Endodermal cell (in vitro differentiated cells): Measurements from ENCODE around the gene FARP2. TPM values are rescaled to one million over a fixed set of nuclear protein-coding genes. Genes with fewer than 3 reads are reported as not detected.
A peak's percentile ranks its signal among the peaks of the same experiment; 100 is the strongest.

Source experiments
- DNase-seq: peaks from one replicate; pipeline ENCODE4 v3.0.0-alpha.2; 2017
- H3K27ac ChIP-seq: 2 replicates; pipeline ENCODE4 v1.5.1; 2013; ENCODE audit warnings: mild to moderate bottlenecking, low read depth, low read length, moderate library complexity
- H3K27me3 ChIP-seq: 2 replicates; pipeline ENCODE4 v1.6.1; 2013; ENCODE audit warnings: mild to moderate bottlenecking, low read length, moderate library complexity; ENCODE audit not compliant: insufficient read depth, control insufficient read depth, poor library complexity, severe bottlenecking
- H3K36me3 ChIP-seq: 2 replicates; pipeline ENCODE4 v1.7.0; 2013; ENCODE audit warnings: mild to moderate bottlenecking, low read length, moderate library complexity; ENCODE audit not compliant: control insufficient read depth, insufficient read depth
- H3K4me1 ChIP-seq: one replicate; pipeline ENCODE4 v1.7.0; 2013; ENCODE audit warnings: low read length; ENCODE audit not compliant: control insufficient read depth, insufficient read depth
- H3K4me3 ChIP-seq: 2 replicates; pipeline ENCODE4 v1.5.1; 2013; ENCODE audit warnings: mild to moderate bottlenecking, low read length, moderate library complexity
- H3K9ac ChIP-seq: 2 replicates; pipeline ENCODE4 v1.6.1; 2013; ENCODE audit warnings: mild to moderate bottlenecking, low read length, moderate library complexity; ENCODE audit not compliant: poor library complexity, severe bottlenecking; ENCODE audit errors: extremely low read depth
- H3K9me3 ChIP-seq: 2 replicates; pipeline ENCODE4 v1.6.1; 2013; ENCODE audit warnings: mild to moderate bottlenecking, low read length, moderate library complexity; ENCODE audit not compliant: control insufficient read depth
- H3K27ac Mint-ChIP-seq: 2 replicates; pipeline ENCODE4 v1.8.0; 2020; ENCODE audit warnings: mixed read lengths
- H3K27me3 Mint-ChIP-seq: 2 replicates; pipeline ENCODE4 v1.8.0; 2021; ENCODE audit warnings: mild to moderate bottlenecking, mixed read lengths; ENCODE audit not compliant: insufficient read depth
- H3K36me3 Mint-ChIP-seq: 2 replicates; pipeline ENCODE4 v1.8.0; 2020; ENCODE audit warnings: low read depth, mixed read lengths
- H3K4me1 Mint-ChIP-seq: 2 replicates; pipeline ENCODE4 v1.8.0; 2020; ENCODE audit warnings: mixed read lengths
- H3K4me3 Mint-ChIP-seq: 2 replicates; pipeline ENCODE4 v1.8.0; 2020; ENCODE audit warnings: mild to moderate bottlenecking, moderate library complexity, mixed read lengths
- H3K9me3 Mint-ChIP-seq: 2 replicates; pipeline ENCODE4 v1.8.0; 2020; ENCODE audit warnings: mild to moderate bottlenecking, mixed read lengths
- CTCF ChIP-seq: fragments of 200-600 bp; sonication (generic); conservative IDR thresholded peaks from 2 replicates; pipeline ENCODE4 v1.5.0; 2021; ENCODE audit warnings: antibody characterized with exemption, mild to moderate bottlenecking
- WGBS, 2 experiments: methylation state at CpG; one replicate each; pipeline versions ENCODE4 v1.1.5 to v1.1.7; 2013; ENCODE audit warnings: missing lambda C conversion rate in 2 of 2, mixed read lengths in 1 of 2; ENCODE audit not compliant: insufficient coverage in 1 of 2, insufficient read length in 1 of 2; 5-methylcytosine and 5-hydroxymethylcytosine counted together
- total RNA-seq, 2 donors: library from RNA; stranded (reverse); fragmentation: NEBNext Ultra II Directional in 1 of 2; extraction: Animal tissue kit (Norgen Biotek cat#: 25700) in 1 of 2; gene quantifications; 2 replicates in 1 of 2; 3 replicates in 1 of 2; pipeline ENCODE4 v1.2.1, GENCODE V29; 2021

FARP2 gene
- total RNA-seq, 2 donors from 2014 or later, result 36.4 to 51.4 TPM

GRCh38 chr2:241315093-241315878, 40.8 kb upstream of the FARP2 start, which contains the start of gene HDLBP:
Gene HDLBP (minus strand): TSS chr2:241315672. CDS start chr2:241266869, 48,803 bp downstream.
- Mint-ChIP-seq H3K27ac (peak within 1 kb of the TSS; percentile 100), H3K27me3 (no peaks in the 10 kb centered on the region), H3K36me3 (peaks cover 23% of the 10 kb centered on the region), H3K4me1 (peaks cover 44% of the 10 kb centered on the region), H3K9me3 (no peaks in the 10 kb centered on the region), H3K4me3 (peak within 1 kb of the TSS; percentile 95)
- DNase-seq, result peak; percentile 100
- H3K4me1 ChIP-seq, result no peaks in the 10 kb centered on the region
- peak within 1 kb of the TSS; percentile 98 for H3K27ac ChIP-seq
- no peaks in the 10 kb centered on the region for H3K27me3 ChIP-seq
- H3K9me3 ChIP-seq, result no peaks in the 10 kb centered on the region
- peaks cover 32% of the 10 kb centered on the region for H3K36me3 ChIP-seq
- peak within 1 kb of the TSS; percentile 99 for H3K4me3 ChIP-seq
- H3K9ac ChIP-seq, result peak within 1 kb of the TSS; percentile 99
- TF ChIP-seq CTCF, result peak; percentile 45
- 0% methylated on average over 2 to 73 of the region's 73 CpGs for WGBS, 2 experiments

- Histone ChIP-seq H3K4me1 (no peaks in the 10 kb centered on the region), H3K4me3 (peak within 1 kb of the TSS; percentile 99), H3K27ac (peak within 1 kb of the TSS; percentile 98), H3K36me3 (peaks cover 32% of the 10 kb centered on the region), H3K27me3 (no peaks in the 10 kb centered on the region), H3K9me3 (no peaks in the 10 kb centered on the region), H3K9ac (peak within 1 kb of the TSS; percentile 99)
- DNase-seq, result peak; percentile 92
- Mint-ChIP-seq H3K4me1 (peaks cover 49% of the 10 kb centered on the region), H3K27ac (peak within 1 kb of the TSS; percentile 100), H3K9me3 (no peaks in the 10 kb centered on the region), H3K27me3 (no peaks in the 10 kb centered on the region), H3K4me3 (peak within 1 kb of the TSS; percentile 95), H3K36me3 (peaks cover 23% of the 10 kb centered on the region)
- no peak for TF ChIP-seq CTCF
- WGBS, 2 experiments, result 0% methylated on average over 14 to 75 of the region's 75 CpGs
Observed at GRCh38 chr2:241315879-241316631, 40.0 kb upstream of the FARP2 start, which contains the start of gene SEPTIN2. Gene SEPTIN2 (plus strand): TSS chr2:241315925. CDS start chr2:241324233, 8,308 bp downstream.

- Histone ChIP-seq H3K36me3 (peaks cover 33% of the 10 kb centered on the region), H3K4me3 (peak overlapping the region; percentile 99), H3K27me3 (no peaks in the 10 kb centered on the region), H3K9ac (peak overlapping the region; percentile 94), H3K9me3 (no peaks in the 10 kb centered on the region), H3K4me1 (no peaks in the 10 kb centered on the region), H3K27ac (no peak overlapping the region)
- no peaks in the 10 kb centered on the region for H3K9me3 Mint-ChIP-seq
- no peak for DNase-seq
- peaks cover 23% of the 10 kb centered on the region for H3K36me3 Mint-ChIP-seq
- H3K4me1 Mint-ChIP-seq, result peaks cover 55% of the 10 kb centered on the region
- TF ChIP-seq CTCF, result no peak
- H3K4me3 Mint-ChIP-seq, result peak overlapping the region; percentile 95
- 29 to 39% methylated on average over 4 of the region's 4 CpGs for WGBS, 2 experiments
- H3K27me3 Mint-ChIP-seq, result no peaks in the 10 kb centered on the region
- peak overlapping the region; percentile 99 for H3K27ac Mint-ChIP-seq
Observed at GRCh38 chr2:241316825-241317224, 39.3 kb upstream of the FARP2 start.
